SK-N-SH (cell line): ENCODE results near the gene ACAD10.

Experiments used
- EP300 ChIP-seq, 2 experiments: IDR thresholded peaks; 2 replicates each; pipeline versions ENCODE4 v1.4.0 to v1.6.1; 2012; ENCODE audit warnings: borderline replicate concordance in 1 of 2, low read depth in 1 of 2, low read length in 1 of 2
- EZH2phosphoT487 ChIP-seq: fragments of 200-600 bp; sonication (generic); IDR thresholded peaks from 2 replicates; pipeline ENCODE4 v1.6.1; 2017; ENCODE audit warnings: low read depth, mixed run types, mild to moderate bottlenecking, antibody characterized with exemption, moderate library complexity, borderline replicate concordance
- JUND ChIP-seq: IDR thresholded peaks from 2 replicates; pipeline ENCODE4 v1.4.0; 2012
- NFIC ChIP-seq: IDR thresholded peaks from 2 replicates; pipeline ENCODE4 v1.4.0; 2012; ENCODE audit warnings: borderline replicate concordance
- NRF1 ChIP-seq: IDR thresholded peaks from 2 replicates; pipeline ENCODE4 v1.6.1; 2012; ENCODE audit warnings: low read depth, mild to moderate bottlenecking, low read length
- POLR2AphosphoS5 ChIP-seq: IDR thresholded peaks from 2 replicates; pipeline ENCODE4 v1.6.1; 2012; ENCODE audit warnings: low read depth, low read length
- RAD21 ChIP-seq: IDR thresholded peaks from 2 replicates; pipeline ENCODE4 v1.6.1; 2012; ENCODE audit warnings: mild to moderate bottlenecking, low read length
- RFX5 ChIP-seq: IDR thresholded peaks from 2 replicates; pipeline ENCODE4 v1.6.1; 2012; ENCODE audit warnings: mild to moderate bottlenecking, improper control_type of control experiment, low read length
- SIN3A ChIP-seq: IDR thresholded peaks from 2 replicates; pipeline ENCODE4 v1.6.1; 2012; ENCODE audit warnings: low read depth, mild to moderate bottlenecking, low read length, moderate library complexity, borderline replicate concordance
- SMC3 ChIP-seq: IDR thresholded peaks from 2 replicates; pipeline ENCODE4 v1.6.1; 2012; ENCODE audit warnings: low read depth, low read length, improper control_type of control experiment
- TCF12 ChIP-seq: IDR thresholded peaks from 2 replicates; pipeline ENCODE4 v1.4.0; 2012
- YY1 ChIP-seq: IDR thresholded peaks from 2 replicates; pipeline ENCODE4 v1.4.0; 2012; ENCODE audit warnings: low read depth, mild to moderate bottlenecking
- TF ChIP-seq, protein P1 (sequence below): IDR thresholded peaks from 2 replicates; pipeline ENCODE4 v1.6.1; 2012; ENCODE audit warnings: mild to moderate bottlenecking, low read depth, low read length, moderate library complexity
- TF ChIP-seq, protein P2 (sequence below): fragments of 200-600 bp; sonication (generic); IDR thresholded peaks from 2 replicates; pipeline ENCODE4 v1.6.1; 2017; ENCODE audit warnings: antibody characterized with exemption, mild to moderate bottlenecking, moderate library complexity

DNA sequence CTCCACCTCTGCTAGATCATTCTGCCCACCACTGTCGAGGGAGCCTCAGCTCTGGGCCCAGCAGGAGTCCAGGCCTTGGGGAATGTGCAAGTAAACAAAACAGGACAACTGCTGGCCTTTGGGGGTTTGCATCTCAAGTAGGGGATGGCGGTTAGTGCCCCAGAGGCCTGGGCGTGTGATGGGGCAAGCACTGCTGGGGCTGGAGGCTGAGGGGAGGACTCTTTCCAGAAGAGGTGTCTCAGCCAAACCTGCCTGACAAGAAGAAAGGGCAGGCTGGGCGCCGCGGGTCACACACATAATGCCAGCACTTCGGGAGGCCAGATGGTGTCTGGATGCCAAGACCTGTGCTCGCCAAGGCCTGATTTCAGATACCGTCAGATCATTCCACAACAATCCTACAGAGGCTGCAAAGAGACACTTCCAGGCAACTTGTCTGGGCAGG, 72.3 kb downstream of the ACAD10 start:
- TF ChIP-seq, protein P1, sequence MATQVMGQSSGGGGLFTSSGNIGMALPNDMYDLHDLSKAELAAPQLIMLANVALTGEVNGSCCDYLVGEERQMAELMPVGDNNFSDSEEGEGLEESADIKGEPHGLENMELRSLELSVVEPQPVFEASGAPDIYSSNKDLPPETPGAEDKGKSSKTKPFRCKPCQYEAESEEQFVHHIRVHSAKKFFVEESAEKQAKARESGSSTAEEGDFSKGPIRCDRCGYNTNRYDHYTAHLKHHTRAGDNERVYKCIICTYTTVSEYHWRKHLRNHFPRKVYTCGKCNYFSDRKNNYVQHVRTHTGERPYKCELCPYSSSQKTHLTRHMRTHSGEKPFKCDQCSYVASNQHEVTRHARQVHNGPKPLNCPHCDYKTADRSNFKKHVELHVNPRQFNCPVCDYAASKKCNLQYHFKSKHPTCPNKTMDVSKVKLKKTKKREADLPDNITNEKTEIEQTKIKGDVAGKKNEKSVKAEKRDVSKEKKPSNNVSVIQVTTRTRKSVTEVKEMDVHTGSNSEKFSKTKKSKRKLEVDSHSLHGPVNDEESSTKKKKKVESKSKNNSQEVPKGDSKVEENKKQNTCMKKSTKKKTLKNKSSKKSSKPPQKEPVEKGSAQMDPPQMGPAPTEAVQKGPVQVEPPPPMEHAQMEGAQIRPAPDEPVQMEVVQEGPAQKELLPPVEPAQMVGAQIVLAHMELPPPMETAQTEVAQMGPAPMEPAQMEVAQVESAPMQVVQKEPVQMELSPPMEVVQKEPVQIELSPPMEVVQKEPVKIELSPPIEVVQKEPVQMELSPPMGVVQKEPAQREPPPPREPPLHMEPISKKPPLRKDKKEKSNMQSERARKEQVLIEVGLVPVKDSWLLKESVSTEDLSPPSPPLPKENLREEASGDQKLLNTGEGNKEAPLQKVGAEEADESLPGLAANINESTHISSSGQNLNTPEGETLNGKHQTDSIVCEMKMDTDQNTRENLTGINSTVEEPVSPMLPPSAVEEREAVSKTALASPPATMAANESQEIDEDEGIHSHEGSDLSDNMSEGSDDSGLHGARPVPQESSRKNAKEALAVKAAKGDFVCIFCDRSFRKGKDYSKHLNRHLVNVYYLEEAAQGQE, result no peak
- TF ChIP-seq, protein P2, sequence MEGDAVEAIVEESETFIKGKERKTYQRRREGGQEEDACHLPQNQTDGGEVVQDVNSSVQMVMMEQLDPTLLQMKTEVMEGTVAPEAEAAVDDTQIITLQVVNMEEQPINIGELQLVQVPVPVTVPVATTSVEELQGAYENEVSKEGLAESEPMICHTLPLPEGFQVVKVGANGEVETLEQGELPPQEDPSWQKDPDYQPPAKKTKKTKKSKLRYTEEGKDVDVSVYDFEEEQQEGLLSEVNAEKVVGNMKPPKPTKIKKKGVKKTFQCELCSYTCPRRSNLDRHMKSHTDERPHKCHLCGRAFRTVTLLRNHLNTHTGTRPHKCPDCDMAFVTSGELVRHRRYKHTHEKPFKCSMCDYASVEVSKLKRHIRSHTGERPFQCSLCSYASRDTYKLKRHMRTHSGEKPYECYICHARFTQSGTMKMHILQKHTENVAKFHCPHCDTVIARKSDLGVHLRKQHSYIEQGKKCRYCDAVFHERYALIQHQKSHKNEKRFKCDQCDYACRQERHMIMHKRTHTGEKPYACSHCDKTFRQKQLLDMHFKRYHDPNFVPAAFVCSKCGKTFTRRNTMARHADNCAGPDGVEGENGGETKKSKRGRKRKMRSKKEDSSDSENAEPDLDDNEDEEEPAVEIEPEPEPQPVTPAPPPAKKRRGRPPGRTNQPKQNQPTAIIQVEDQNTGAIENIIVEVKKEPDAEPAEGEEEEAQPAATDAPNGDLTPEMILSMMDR, result no peak
- no peak for TF ChIP-seq SMC3
- no peak for TF ChIP-seq POLR2AphosphoS5
- TF ChIP-seq NRF1, result no peak
- no peak for TF ChIP-seq SIN3A
- no peak for TF ChIP-seq EZH2phosphoT487
- no peak for TF ChIP-seq EP300 (IDR thresholded peaks at IDR 0.05; ENCODE audit: borderline replicate concordance in 1 of 2, low read depth in 1 of 2, low read length in 1 of 2)
- TF ChIP-seq RFX5, result no peak
- no peak for TF ChIP-seq RAD21
- TF ChIP-seq TCF12, result no peak
- no peak for TF ChIP-seq NFIC
- TF ChIP-seq JUND, result no peak
- TF ChIP-seq YY1, result no peak
